Natural killer cell treated with Interleukin-12 subunit alpha and Interleukin-12 subunit beta and Interleukin-15 and Interleukin-18, amount 100 ng/mL, for 72 hours (primary cell): ENCODE results near the gene BRINP3. TPM values are rescaled to one million over a fixed set of nuclear protein-coding genes. Genes with fewer than 3 reads are reported as not detected.

Experiments used
- ATAC-seq, 2 donors: fragments of 150-1000 bp; cut with Tn5 transposase in 1 of 2; sonication (Bioruptor Pico), chemical (Tn5 transposase) in 1 of 2; 2 replicates each; pipeline ENCODE4 v1.10.0; 2021
- DNase-seq: peaks from one replicate; pipeline ENCODE4 v3.0.0; 2022; ENCODE audit warnings: low spot score
- H3K27ac Mint-ChIP-seq, 2 donors: 1 replicate in 1 of 2; 2 replicates in 1 of 2; pipeline ENCODE4 v1.8.0; 2022; ENCODE audit warnings: mixed read lengths in 2 of 2, mild to moderate bottlenecking in 1 of 2, moderate library complexity in 1 of 2
- H3K27me3 Mint-ChIP-seq, 2 donors: 1 replicate in 1 of 2; 2 replicates in 1 of 2; pipeline ENCODE4 v1.8.0; 2022; ENCODE audit warnings: mixed read lengths in 2 of 2
- H3K36me3 Mint-ChIP-seq: one replicate; pipeline ENCODE4 v1.8.0; 2022; ENCODE audit warnings: mixed read lengths
- H3K4me1 Mint-ChIP-seq, 2 donors: 1 replicate in 1 of 2; 2 replicates in 1 of 2; pipeline ENCODE4 v1.8.0; 2022; ENCODE audit warnings: low read depth in 2 of 2, mixed read lengths in 2 of 2, mild to moderate bottlenecking in 1 of 2
- H3K4me3 Mint-ChIP-seq: one replicate; pipeline ENCODE4 v1.8.0; 2022; ENCODE audit warnings: mixed read lengths
- H3K9me3 Mint-ChIP-seq: 2 replicates; pipeline ENCODE4 v1.8.0; 2022; ENCODE audit warnings: mixed read lengths
- total RNA-seq, 2 donors: library from RNA; stranded (reverse); gene quantifications; one replicate each; pipeline ENCODE4 v1.2.3, GENCODE V29; 2022

BRINP3 gene
- total RNA-seq, 2 donors from 2014 or later = not detected

GRCh38 chr1:190429141-190429540, 48.5 kb downstream of the BRINP3 start:
- Mint-ChIP-seq H3K4me1 (no peaks in the 10 kb centered on the region), H3K9me3 (peaks cover 12% of the 10 kb centered on the region), H3K36me3 (no peaks in the 10 kb centered on the region), H3K4me3 (no peak overlapping the region), H3K27me3 (no peaks in the 10 kb centered on the region), H3K27ac (no peak overlapping the region)
- no peak for ATAC-seq
- DNase-seq = no peak

- Mint-ChIP-seq H3K27ac (no peak overlapping the region), H3K27me3 (no peaks in the 10 kb centered on the region), H3K36me3 (no peaks in the 10 kb centered on the region), H3K4me3 (no peak overlapping the region), H3K9me3 (peaks cover 10% of the 10 kb centered on the region), H3K4me1 (no peaks in the 10 kb centered on the region)
- ATAC-seq (no peak), DNase-seq (no peak)
Measured at GRCh38 chr1:190416239-190416638, 61.4 kb downstream of the BRINP3 start.

GRCh38 chr1:190413142-190413541, 64.5 kb downstream of the BRINP3 start:
- no peaks in the 10 kb centered on the region for H3K4me1 Mint-ChIP-seq
- H3K36me3 Mint-ChIP-seq = no peaks in the 10 kb centered on the region
- H3K27ac Mint-ChIP-seq = no peak overlapping the region
- ATAC-seq (no peak), DNase-seq (no peak)
- no peaks in the 10 kb centered on the region for H3K27me3 Mint-ChIP-seq
- peaks cover 16% of the 10 kb centered on the region for H3K9me3 Mint-ChIP-seq
- no peak overlapping the region for H3K4me3 Mint-ChIP-seq

GRCh38 chr1:190403402-190403801, 74.3 kb downstream of the BRINP3 start:
- ATAC-seq (no peak), DNase-seq (no peak)
- Mint-ChIP-seq H3K27ac (no peak overlapping the region), H3K9me3 (no peaks in the 10 kb centered on the region), H3K4me1 (no peaks in the 10 kb centered on the region), H3K27me3 (no peaks in the 10 kb centered on the region), H3K36me3 (no peaks in the 10 kb centered on the region), H3K4me3 (no peak overlapping the region)

GRCh38 chr1:190399233-190399632, 78.4 kb downstream of the BRINP3 start:
- DNase-seq (no peak), ATAC-seq (no peak)
- H3K4me3 Mint-ChIP-seq = no peak overlapping the region

GRCh38 chr1:190391582-190391981, 86.1 kb downstream of the BRINP3 start:
- peaks cover 9% of the 10 kb centered on the region for H3K9me3 Mint-ChIP-seq
- peaks cover 5% of the 10 kb centered on the region for H3K36me3 Mint-ChIP-seq
- H3K4me3 Mint-ChIP-seq = no peak overlapping the region

More at GRCh38 chr1:190399233-190399632, 78.4 kb downstream of the BRINP3 start:
- Mint-ChIP-seq H3K27me3 (no peaks in the 10 kb centered on the region), H3K27ac (no peak overlapping the region), H3K4me1 (no peaks in the 10 kb centered on the region), H3K9me3 (peaks cover 3% of the 10 kb centered on the region), H3K36me3 (no peaks in the 10 kb centered on the region)

GRCh38 chr1:190377991-190378390, 99.7 kb downstream of the BRINP3 start:
- Mint-ChIP-seq H3K27me3 (no peaks in the 10 kb centered on the region), H3K4me1 (no peaks in the 10 kb centered on the region), H3K27ac (no peak overlapping the region), H3K4me3 (no peak overlapping the region), H3K9me3 (peaks cover 20% of the 10 kb centered on the region), H3K36me3 (no peaks in the 10 kb centered on the region)
- DNase-seq (no peak), ATAC-seq (no peak)

More at GRCh38 chr1:190391582-190391981, 86.1 kb downstream of the BRINP3 start:
- H3K27me3 Mint-ChIP-seq = no peaks in the 10 kb centered on the region
- H3K4me1 Mint-ChIP-seq = no peaks in the 10 kb centered on the region
- no peak for ATAC-seq
- DNase-seq = no peak
- no peak overlapping the region for H3K27ac Mint-ChIP-seq

GRCh38 chr1:190377294-190377693, 100.4 kb downstream of the BRINP3 start:
- Mint-ChIP-seq H3K36me3 (no peaks in the 10 kb centered on the region), H3K9me3 (peaks cover 16% of the 10 kb centered on the region), H3K4me3 (no peak overlapping the region), H3K27me3 (no peaks in the 10 kb centered on the region), H3K27ac (no peak overlapping the region), H3K4me1 (no peaks in the 10 kb centered on the region)
- ATAC-seq (no peak), DNase-seq (no peak)

- Mint-ChIP-seq H3K9me3 (peaks cover 16% of the 10 kb centered on the region), H3K4me3 (no peak overlapping the region), H3K4me1 (no peaks in the 10 kb centered on the region), H3K27ac (no peak overlapping the region), H3K36me3 (no peaks in the 10 kb centered on the region), H3K27me3 (no peaks in the 10 kb centered on the region)
- DNase-seq = no peak
- no peak for ATAC-seq
Measured at GRCh38 chr1:190376044-190376443, 101.6 kb downstream of the BRINP3 start.

GRCh38 chr1:190373705-190374336, 103.8 kb downstream of the BRINP3 start:
- no peaks in the 10 kb centered on the region for H3K4me1 Mint-ChIP-seq
- H3K27ac Mint-ChIP-seq = no peak overlapping the region
- ATAC-seq (no peak), DNase-seq (no peak)
- no peaks in the 10 kb centered on the region for H3K27me3 Mint-ChIP-seq
- H3K36me3 Mint-ChIP-seq = no peaks in the 10 kb centered on the region
- H3K4me3 Mint-ChIP-seq = no peak overlapping the region
- peaks cover 8% of the 10 kb centered on the region for H3K9me3 Mint-ChIP-seq

GRCh38 chr1:190367200-190367599, 110.5 kb downstream of the BRINP3 start:
- Mint-ChIP-seq H3K9me3 (peaks cover 14% of the 10 kb centered on the region), H3K36me3 (peaks cover 8% of the 10 kb centered on the region), H3K4me1 (no peaks in the 10 kb centered on the region), H3K27me3 (no peaks in the 10 kb centered on the region), H3K4me3 (no peak overlapping the region), H3K27ac (no peak overlapping the region)
- DNase-seq = no peak
- no peak for ATAC-seq

- H3K9me3 Mint-ChIP-seq = peaks cover 10% of the 10 kb centered on the region
- DNase-seq (no peak), ATAC-seq (no peak)
- no peaks in the 10 kb centered on the region for H3K4me1 Mint-ChIP-seq
- H3K27me3 Mint-ChIP-seq = no peaks in the 10 kb centered on the region
- H3K27ac Mint-ChIP-seq = no peak overlapping the region
- H3K36me3 Mint-ChIP-seq = peaks cover 13% of the 10 kb centered on the region
- H3K4me3 Mint-ChIP-seq = no peak overlapping the region
Measured at GRCh38 chr1:190365283-190365682, 112.4 kb downstream of the BRINP3 start.

- DNase-seq = no peak
- Mint-ChIP-seq H3K27me3 (no peaks in the 10 kb centered on the region), H3K4me1 (no peaks in the 10 kb centered on the region), H3K36me3 (peaks cover 4% of the 10 kb centered on the region), H3K9me3 (peaks cover 13% of the 10 kb centered on the region), H3K27ac (no peak overlapping the region), H3K4me3 (no peak overlapping the region)
- no peak for ATAC-seq
Measured at GRCh38 chr1:190353538-190354101, 124.0 kb downstream of the BRINP3 start.

GRCh38 chr1:190344454-190344853, 133.2 kb downstream of the BRINP3 start:
- Mint-ChIP-seq H3K27ac (no peak overlapping the region), H3K4me3 (no peak overlapping the region), H3K27me3 (no peaks in the 10 kb centered on the region), H3K9me3 (peaks cover 8% of the 10 kb centered on the region), H3K36me3 (no peaks in the 10 kb centered on the region), H3K4me1 (no peaks in the 10 kb centered on the region)
- DNase-seq (no peak), ATAC-seq (no peak)

- H3K4me1 Mint-ChIP-seq = no peaks in the 10 kb centered on the region
- no peak for ATAC-seq
- no peak for DNase-seq
- H3K9me3 Mint-ChIP-seq = peaks cover 14% of the 10 kb centered on the region
- H3K4me3 Mint-ChIP-seq = no peak overlapping the region
- H3K27me3 Mint-ChIP-seq = no peaks in the 10 kb centered on the region
- H3K27ac Mint-ChIP-seq = no peak overlapping the region
- no peaks in the 10 kb centered on the region for H3K36me3 Mint-ChIP-seq
Measured at GRCh38 chr1:190338829-190339228, 138.8 kb downstream of the BRINP3 start.
